Measurements from ENCODE around the gene MYLK2.
"Not testable (repeated sequence)": the region's sequence is repeated elsewhere in the genome, so short reads cannot be mapped to it uniquely, and the experiment has no call there.

The MYLK2 gene

GRCh38 chr20:31819083-31819784 lies at the start of gene MYLK2:
Gene MYLK2 (plus strand): TSS chr20:31819356. CDS start chr20:31819581, 225 bp downstream.
- DNase-seq = no peak

GRCh38 chr20:31769681-31770080 lies 49.5 kb upstream of the MYLK2 start:
- no peak for DNase-seq

GRCh38 chr20:31770243-31770642 lies 48.9 kb upstream of the MYLK2 start:
- DNase-seq = peak; percentile 31

- no peak for DNase-seq
These were observed 44.7 kb upstream of the MYLK2 start for GRCh38 chr20:31774408-31774807.

- no peak for DNase-seq
These were observed 38.3 kb upstream of the MYLK2 start for GRCh38 chr20:31780839-31781238.

GRCh38 chr20:31781945-31782344 lies 37.2 kb upstream of the MYLK2 start:
- no peak for DNase-seq

- DNase-seq = no peak
These were observed 34.7 kb upstream of the MYLK2 start for GRCh38 chr20:31784354-31785044.

- no peak for DNase-seq
These were observed 34.1 kb upstream of the MYLK2 start for GRCh38 chr20:31785089-31785488.

- DNase-seq = no peak
These were observed 30.6 kb upstream of the MYLK2 start for GRCh38 chr20:31788578-31788977.

- no peak for DNase-seq
These were observed 28.8 kb upstream of the MYLK2 start for GRCh38 chr20:31790401-31790800.

- no peak for DNase-seq
These were observed 21.8 kb upstream of the MYLK2 start for GRCh38 chr20:31797364-31797763.

- DNase-seq = no peak
These were observed 17.6 kb upstream of the MYLK2 start for GRCh38 chr20:31801508-31801907.

GRCh38 chr20:31803552-31804291 lies 15.4 kb upstream of the MYLK2 start:
- no peak for DNase-seq

GRCh38 chr20:31806564-31807355 lies 12.4 kb upstream of the MYLK2 start:
- DNase-seq = no peak

- DNase-seq = no peak
These were observed 10.7 kb upstream of the MYLK2 start for GRCh38 chr20:31808481-31808880.

GRCh38 chr20:31809661-31810060 lies 9.5 kb upstream of the MYLK2 start:
- DNase-seq = no peak

GRCh38 chr20:31811198-31811597 lies 8.0 kb upstream of the MYLK2 start:
- no peak for DNase-seq

GRCh38 chr20:31811796-31812728 lies 7.1 kb upstream of the MYLK2 start:
- no peak for DNase-seq

GRCh38 chr20:31813611-31814010 lies 5.5 kb upstream of the MYLK2 start:
- no peak for DNase-seq

GRCh38 chr20:31814142-31814541 lies 5.0 kb upstream of the MYLK2 start:
- not testable (repeated sequence) for DNase-seq

GRCh38 chr20:31815408-31816188 lies 3.6 kb upstream of the MYLK2 start:
- no peak for DNase-seq

Measured in CD4-positive, alpha-beta T cell treated with Interleukin-21 for 1 hour (primary cell).